GM18868 (cell line): ENCODE results near the gene TPRG1L.
A peak's percentile ranks its signal among the peaks of the same experiment; 100 is the strongest.

Experiments used
- ATAC-seq: cut with Tn5 transposase; IDR thresholded peaks from one replicate; pipeline ENCODE4 v1.9.1; 2021; ENCODE audit warnings: mild to moderate bottlenecking, moderate library complexity; ENCODE audit not compliant: unreplicated experiment

The TPRG1L gene

DNA sequence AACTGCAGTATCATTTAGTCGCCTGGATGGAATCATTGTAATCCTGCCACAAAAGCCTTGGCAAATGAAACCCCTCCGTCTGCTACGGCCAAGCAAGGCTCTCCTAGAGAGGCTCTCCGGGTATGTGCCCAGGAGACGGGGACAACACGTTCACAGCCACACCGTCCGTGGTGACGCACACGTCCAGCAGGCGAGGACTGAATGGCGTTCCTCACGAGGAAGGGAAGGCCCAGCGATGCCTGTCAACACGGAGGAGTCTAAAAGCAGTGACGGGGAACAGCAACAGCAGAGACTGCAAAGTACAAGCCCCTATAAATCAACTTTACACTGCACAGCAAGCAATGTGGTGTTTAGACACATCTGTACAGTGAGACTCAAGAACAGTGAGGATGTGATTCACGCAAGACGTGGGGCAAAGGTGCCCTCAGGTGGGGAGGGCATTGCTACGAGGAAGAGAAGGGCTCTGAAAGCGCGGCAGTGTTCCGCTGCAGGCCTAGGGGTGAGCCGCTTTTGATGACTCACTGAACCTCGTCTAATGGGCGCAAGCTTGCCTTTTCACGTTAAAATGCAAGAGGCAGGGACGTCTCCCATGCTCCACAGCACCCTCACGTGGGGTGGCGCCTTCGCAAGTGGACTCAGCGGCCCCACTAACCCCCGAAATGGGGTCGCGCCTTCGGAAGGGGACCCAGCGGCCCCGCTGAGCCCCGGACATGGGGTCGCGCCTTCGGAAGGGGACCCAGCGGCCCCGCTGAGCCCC is 18.3 kb downstream of the TPRG1L start:
- ATAC-seq: no peak

DNA sequence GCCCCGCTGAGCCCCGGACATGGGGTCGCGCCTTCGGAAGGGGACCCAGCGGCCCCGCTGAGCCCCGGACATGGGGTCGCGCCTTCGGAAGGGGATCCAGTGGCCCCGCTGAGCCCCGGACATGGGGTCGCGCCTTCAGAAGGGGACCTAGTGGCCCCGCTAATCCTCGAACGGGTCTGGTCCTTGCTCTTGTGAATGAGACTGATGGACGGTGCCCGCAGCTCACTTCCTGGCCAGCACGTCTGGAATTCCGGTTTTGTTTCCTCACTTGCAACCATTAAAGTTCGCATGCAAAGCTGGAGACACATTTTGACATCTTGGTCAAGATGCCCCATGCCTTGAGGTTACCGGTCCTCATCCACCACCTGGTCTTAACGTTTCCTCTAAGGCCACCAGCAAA is 19.5 kb downstream of the TPRG1L start:
- ATAC-seq: no peak

DNA sequence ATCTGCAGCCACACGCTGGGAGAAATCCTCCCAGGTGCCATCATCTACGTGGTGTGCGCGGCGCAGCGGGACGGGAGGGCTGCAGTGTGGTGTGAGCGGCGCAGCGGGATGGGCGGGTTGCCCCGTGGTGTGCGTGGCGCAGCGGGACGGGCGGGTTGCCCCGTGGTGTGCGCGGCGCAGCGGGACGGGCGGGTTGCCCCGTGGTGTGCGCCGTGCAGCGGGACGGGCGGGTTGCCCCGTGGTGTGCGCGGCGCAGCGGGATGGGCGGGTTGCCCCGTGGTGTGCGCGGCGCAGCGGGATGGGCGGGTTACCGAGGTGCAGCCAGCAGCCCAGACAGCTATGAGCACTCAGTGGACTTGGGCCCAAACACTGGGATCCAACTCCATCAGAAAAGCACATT is 20.4 kb downstream of the TPRG1L start:
- ATAC-seq: no peak

DNA sequence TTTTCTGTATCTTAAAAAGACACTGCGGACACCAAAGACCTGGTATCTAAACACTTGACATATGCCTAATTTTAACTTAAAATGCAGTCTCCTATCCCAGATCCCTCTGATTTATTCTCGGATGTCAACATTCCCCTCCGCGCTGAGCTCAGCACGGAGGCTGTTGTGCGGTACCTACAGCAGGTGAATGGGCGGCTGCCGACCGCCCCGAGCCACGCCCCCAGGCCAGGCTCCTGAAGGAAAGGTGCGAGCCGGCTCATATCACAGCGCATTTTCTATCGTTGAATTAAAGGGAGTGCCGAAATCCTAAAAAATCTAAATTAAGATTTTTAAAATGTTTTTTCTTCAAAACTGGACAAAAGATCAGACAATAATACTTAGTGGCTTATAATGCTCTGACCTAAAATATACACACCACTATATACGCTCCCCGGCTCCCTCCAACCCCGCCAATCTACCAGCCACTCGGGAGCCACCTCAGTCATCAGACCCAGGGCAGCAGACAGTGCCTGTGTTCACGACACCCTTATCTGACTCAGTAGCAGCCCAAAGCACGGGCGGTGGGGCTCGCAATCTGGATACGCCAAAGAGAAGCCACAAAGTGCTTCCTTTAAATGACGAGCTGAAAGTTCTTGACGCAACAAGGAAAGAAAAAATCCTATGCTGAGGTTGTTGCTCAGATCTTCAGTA is 21.0 kb downstream of the TPRG1L start:
- no peak for ATAC-seq

DNA sequence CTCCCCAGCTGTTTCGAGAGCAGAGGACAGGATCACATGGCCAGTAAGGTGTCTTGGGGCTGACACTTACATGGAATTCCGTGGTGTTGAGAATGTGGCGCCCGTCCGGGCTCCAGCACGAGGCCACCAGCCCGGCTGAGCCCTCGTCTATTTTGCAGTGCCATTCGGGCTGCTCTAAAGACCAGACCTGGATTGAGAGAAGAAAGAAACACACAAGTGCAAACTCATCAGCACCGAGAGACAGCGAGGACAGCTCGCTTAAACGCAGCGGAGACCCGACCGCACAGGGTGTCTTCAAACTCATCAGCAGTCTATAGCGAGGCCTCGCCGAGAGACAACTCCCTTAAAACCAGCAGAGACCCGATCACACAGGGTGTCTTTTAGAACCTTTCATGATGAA is 21.8 kb downstream of the TPRG1L start:
- ATAC-seq: no peak

DNA sequence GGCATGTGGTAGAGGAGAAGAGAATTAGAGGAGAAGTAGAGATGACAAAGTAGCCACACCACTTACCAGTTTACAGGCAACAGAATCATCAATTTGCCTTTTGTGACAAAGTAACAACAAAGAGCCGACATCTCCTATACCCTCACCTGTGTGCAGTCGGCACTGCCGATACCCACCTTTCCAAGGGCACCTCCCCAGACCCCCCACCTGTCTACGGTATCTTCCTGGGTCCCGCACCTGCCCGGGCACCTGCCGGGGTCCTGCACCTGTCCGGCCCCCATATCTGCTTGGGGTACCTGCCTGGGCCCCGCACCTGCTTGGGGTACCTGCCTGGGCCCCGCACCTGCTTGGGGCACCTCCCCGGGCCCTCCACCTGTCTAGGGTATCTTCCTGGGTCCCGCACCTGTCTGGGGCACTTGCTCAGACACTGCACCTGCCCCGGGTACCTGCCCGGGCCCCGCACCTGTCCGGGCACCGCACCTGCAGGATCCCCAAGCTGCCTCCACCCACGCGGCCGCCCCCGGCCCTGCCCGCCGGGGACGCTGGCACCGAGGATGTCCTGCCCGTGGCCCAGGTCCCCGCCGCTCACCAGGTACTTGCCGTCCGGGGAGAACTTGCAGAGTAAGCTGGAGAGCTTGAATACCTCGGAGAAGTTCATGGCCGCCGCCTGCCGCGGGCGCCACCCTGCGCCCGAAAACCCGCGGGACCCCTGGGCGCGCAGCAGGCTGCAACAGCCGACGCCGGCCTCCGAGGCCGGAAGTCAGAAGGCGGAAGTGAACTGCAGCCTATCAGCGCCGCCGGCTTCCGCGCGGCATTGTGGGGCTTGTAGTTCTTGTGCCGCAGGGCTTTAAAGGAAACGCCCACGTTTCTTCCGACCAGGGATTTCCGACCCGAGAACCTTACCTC is 24.8 kb downstream of the TPRG1L start, which contains the start of gene WRAP73:
WRAP73 (minus strand) TSS at position 762 of the 906 bp plus-strand sequence; CDS start at position 658, 104 bp downstream.
- peak; percentile 81 for ATAC-seq

DNA sequence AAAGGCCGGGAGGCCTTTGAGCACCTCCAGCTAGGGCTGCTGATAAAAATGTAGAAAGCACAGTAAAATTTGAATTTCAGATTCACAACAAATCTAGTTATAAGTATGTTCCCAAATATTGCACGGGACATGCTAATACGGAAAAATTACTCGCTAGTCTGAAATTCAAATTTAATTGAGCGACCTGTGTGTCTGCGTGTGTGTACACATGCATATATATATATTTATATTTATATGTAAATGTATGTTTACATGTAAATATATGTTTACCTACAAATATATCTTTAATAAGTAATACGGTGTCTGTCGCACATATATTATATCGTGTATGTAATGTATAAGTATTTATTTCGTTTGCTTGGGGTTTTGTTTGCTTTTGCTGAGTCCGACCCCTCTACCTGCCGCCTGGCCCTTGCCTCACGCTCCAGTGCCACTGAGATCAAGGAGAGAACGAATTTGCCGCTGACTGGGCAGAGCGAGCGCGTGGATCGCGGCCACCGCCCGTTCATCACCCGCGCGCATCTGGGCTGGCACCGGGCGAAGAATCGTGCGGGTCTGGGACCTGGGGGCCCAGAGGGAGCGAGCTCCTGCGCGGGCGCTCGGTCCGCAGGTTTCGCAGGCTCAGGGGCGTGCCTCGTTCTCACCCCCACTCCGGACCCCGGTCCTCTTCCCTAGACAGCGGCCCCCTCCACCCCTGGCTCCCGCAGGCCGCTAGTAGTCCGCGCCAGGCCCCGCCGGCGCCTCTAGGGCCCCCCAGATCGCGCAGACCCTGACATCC is 25.6 kb downstream of the TPRG1L start:
- no peak for ATAC-seq

DNA sequence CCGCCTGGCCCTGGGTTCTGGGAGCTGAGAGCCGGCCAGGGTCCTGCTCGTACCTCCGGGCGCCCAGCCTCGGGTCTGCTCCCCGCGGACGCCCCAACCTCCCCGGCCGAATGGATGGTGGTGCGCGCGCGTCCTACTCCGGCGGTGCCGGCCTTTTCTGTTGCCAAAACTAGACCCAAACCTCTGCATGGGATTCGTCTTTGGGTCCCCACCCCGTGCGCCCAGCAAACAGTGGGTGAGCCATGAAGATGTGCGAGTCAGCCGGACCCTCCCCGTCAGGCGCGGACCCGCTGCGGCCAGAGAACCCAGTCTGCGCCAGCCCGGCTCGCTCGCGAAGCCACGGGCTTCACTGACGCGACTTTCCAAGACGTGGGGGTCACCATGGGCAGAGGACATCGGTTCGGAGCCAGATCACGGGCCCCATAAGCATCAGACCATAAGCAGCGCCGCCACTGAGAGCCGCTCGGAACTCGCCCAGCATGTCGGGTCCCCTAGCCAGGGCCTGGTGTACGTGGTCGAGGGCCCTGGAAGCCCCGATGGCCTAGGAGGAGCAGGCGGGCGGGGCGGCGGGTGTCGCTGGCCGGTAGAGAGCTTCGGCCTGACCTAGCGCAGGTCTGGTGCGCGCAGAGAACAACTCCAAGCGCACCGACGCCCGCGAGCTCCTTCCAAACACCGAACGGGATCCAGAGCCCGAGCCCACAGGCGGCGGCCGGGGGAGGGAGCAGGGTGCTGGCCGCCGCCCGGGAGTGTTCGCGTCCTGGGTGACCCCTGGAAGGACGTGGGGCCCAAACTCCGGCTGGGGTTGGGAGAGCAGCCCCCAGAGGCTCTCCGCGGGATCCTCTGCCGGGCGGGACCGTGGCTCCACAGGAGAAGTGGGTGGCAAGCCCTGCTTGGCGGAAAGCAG is 26.5 kb downstream of the TPRG1L start:
- ATAC-seq: no peak

DNA sequence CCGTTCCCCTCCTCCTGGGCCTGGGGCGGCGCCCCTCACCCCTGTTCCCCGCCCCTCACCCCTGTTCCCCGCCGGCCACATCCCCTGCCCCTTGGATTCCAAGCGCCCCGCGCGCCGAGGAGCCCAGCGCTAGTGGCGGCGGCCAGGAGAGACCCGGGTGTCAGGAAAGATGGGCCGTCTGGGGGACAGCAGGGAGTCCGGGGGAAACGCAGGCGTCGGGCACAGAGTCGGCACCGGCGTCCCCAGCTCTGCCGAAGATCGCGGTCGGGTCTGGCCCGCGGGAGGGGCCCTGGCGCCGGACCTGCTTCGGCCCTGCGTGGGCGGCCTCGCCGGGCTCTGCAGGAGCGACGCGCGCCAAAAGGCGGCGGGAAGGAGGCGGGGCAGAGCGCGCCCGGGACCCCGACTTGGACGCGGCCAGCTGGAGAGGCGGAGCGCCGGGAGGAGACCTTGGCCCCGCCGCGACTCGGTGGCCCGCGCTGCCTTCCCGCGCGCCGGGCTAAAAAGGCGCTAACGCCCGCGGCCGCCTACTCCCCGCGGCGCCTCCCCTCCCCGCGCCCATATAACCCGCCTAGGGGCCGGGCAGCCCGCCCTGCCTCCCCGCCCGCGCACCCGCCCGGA is 27.2 kb downstream of the TPRG1L start, which contains the start of gene TP73:
TP73 (plus strand) TSS at position 587 of the 618 bp plus-strand sequence. CDS start 29,850 bp downstream, outside the sequence.
- ATAC-seq: peak; percentile 24

DNA sequence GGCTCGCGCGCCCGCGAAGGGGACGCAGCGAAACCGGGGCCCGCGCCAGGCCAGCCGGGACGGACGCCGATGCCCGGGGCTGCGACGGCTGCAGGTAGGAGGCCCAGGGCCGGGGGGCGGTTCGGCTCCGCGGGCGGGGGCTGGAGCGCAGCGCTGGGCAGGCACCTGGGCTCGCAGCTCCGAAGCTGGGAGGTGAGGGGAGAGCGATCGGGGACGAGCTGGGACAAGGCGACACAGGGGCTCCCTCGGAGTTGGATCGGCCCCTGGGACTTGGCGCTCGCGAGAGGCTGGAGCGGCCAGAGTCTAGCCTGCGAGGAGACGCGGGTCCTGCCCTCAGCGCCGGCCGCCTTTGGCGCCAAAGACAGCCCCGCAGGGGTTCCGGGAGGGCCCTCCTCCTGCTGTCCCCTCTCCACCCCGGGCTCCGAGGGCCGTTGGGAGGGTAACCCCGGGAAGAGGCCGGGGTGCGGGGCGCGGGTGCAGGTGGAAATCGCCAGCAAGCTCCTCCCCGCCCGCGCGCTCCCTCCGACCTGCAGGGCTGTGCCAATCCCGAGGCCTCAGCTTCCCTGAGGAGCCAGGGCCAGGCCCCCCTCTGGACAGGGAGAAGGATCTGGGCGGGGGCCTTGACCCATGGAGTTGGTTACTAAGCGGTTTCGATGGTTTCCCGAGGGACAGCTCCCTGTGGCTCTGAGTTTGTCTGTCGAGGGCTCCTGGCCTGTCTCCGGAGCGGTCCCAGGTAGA is 27.9 kb downstream of the TPRG1L start:
- no peak for ATAC-seq

DNA sequence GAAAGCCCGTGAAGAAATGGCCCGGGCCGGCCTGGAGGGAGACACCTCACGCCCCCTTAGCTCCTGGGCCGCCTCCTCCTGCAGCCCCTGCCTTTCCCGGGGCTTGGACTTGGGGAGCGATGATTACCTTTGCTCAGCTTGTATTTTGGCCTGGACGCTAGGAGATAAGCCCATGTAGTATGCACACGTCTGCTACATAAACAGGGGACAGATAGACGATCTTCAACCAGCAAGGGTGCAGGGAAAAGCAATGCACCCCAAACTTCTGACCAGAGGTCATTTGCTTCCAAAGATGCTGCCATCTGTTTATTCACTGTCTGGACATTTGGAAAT is 28.4 kb downstream of the TPRG1L start:
- ATAC-seq: no peak

DNA sequence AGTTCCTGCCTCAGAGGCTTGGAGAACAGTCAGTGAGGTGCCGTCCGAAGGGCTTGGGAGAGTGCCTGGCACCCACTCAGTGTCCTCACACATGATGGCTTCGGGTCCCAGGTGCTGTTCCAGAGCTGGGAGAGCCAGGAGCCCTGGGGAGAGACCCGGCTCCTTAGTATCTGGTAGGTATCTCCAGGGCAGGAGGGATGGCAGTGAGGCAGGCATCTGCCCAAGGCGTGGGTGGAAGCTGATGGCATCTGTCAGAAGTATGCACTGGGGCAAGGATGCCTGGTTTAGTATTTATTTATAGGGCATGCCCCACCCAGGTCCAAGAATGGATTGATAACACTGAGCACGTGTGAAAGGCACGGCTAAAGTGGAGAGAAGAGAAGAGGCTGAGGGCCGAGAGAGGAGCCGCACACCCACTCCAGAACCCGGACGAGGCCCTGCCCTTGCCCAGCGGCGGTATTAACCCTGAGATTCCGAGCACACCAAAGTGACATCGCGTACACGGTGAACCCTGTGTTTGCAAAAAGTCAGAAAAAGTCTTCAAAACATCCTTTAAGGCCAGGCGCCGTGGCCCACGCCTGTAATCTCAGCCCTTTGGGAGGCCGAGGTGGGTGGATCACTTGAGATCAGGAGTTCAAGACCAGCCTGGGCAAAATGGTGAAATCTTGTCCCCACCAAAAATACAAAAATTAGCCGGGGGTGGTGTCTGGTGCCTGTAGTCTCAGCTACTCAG is 29.9 kb downstream of the TPRG1L start:
- no peak for ATAC-seq

DNA sequence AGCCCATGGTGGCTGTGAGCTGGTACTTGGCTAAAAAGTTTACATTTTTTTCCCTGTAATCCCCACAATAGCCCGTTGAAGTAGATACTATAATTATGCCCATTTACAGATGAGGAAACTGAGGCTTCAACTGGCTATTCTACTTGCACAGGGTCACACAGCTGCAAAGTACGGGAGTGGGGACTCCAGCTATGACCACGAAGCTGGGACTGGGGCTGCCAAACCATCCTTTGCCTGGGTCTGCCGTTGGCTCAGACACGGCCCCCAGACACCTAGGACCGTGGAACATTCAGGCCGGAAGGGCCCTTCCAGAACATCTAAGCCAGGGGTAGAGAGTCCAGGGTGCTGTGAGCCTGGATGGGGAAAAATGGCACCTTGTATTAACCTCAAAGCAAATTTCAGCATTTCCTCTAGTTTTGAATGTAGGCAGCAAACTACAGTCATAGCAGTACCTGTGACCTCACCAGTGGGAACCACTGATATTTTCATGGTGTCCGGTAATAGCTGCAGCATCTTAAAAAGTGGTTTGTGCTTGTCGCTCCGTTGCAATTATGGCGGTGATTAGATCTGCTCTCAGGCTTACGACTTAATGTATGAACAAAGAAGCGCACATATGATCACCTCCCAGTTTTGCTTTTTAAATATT is 31.8 kb downstream of the TPRG1L start:
- ATAC-seq: peak; percentile 73

DNA sequence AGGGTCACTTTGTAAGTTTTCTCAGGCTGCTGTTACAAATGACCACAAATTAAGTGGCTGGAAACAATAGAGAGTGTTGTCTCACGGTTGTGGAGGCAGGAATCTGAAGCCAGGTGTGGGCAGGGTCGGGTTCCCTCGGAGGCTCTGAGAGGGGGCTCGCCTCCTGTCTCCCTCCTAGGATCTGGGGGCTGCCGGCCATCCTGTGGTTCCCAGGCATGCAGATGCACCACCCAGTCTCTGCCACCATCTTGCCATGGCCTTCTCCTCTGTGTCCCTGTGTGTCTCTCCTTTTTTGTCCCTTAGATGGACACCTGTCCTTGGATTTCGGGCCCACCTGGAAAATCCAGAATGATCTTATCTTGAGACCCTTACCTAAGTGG is 32.3 kb downstream of the TPRG1L start:
- no peak for ATAC-seq

DNA sequence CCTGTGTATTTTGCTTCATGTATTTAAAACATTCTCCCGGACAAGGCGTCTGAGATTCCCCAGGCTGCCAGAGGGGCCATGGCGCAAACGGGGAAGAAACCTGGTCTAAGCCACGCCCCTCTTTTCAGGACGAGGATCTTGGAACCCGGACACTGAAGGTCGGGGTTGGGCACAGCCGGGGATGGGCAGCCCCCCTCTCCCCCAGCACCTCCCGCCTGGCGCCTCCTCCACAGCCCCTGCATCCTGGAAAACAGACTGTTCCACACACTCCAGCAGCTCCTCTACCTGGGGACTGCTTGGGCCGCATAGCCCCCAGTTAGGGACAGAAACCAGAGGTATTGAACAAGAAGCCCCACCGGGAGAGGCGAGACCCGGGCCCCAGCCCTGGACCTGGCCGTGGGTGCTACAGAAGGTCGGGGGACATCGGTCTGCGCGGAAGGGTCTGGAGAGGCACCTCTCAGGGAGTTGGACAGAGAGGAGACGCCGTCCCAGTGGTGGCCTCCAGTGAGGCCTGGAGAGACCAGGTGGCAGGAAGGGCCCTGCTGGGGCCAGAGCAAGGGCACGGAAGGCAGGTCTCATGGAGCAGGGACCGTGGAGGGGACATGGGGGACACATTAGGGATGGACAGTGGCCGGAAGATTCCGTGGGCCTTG is 32.9 kb downstream of the TPRG1L start:
- ATAC-seq: no peak

DNA sequence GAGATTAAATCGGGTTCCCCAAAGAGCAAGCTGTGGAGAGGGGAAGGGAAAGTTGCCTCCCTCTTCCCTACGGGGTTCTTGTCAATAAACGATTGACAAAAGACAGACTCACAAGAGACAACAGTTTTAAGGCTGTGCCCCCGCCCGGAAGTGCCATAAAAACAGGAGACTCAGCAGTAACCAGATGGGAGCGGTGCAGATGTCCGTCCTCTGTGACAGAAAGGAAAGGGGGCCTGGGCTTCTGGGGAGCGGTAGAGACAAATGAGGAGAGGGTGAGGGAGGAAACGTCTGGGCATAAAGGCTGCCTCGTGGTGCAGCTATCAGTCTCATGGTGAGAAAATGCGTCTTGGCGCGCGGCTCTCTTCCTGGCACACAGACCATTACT is 33.4 kb downstream of the TPRG1L start:
- ATAC-seq: no peak

DNA sequence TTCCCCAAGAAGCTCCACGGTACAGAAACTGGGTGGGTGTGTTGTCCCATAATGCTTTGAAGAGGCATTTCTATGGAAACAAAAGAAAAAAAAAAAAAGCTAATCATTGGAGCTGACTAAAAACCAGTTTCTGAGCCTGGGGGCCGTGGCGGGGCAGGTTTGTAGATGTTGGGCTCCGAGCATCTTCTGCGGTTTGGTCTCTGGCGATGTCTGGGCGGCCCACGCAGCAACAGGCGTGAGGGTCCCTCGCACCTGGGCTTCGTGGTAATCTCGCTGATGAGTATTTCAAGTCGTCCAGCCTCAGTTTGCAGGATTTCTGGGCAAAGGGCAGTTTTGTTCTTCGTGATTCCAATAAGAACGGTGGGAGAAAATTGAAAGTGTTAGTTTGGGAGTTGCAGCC is 34.3 kb downstream of the TPRG1L start:
- ATAC-seq: no peak
